ENCODE measurements around the gene GRWD1. TPM values are rescaled to one million over a fixed set of nuclear protein-coding genes. Genes with fewer than 3 reads are reported as not detected.

The GRWD1 gene
- total RNA-seq, 2 donors from 2014 or later = 36.6 to 39.2 TPM

DNA sequence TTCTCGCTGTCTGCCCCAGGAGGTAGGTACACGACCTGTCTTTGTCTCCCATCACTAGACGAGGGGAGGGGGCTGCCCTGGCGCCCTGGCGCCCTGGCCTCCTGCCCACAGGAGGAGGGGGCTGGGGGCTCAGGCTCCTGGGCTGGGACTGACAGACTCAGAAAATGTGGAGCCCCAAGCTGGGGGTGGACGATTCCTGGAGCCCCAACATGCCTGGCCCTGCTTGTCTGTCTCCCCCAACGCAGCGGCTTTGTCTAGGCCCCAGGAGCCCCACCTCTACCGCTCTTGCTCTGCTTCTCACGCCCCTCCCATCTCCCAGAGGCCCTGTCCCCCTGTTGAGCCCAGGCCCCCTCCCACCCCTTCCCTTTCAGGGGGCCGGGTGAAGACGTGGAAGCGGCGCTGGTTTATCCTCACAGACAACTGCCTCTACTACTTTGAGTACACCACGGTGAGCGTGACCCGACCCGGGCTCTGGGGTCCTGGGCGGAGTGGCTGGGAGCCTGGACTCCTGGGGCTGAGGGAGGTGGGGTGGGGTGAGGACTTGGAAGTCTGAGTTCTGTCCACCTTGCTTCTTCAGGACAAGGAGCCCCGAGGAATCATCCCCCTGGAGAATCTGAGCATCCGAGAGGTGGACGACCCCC, 32.0 kb downstream of the GRWD1 start:
- no peaks in the 10 kb centered on the region for H3K9me3 Mint-ChIP-seq
- 92 to 94% methylated on average over 7 to 22 of the region's 22 CpGs for WGBS, 2 experiments (ENCODE audit: insufficient coverage in 1 of 2, insufficient read length in 1 of 2)
- H3K27me3 Mint-ChIP-seq (ENCODE audit: insufficient read depth) = no peaks in the 10 kb centered on the region
- no peak for DNase-seq
- H3K4me3 Mint-ChIP-seq = no peak overlapping the region
- H3K9me3 ChIP-seq (ENCODE audit: control insufficient read depth, low read length) = no peaks in the 10 kb centered on the region
- TF ChIP-seq, protein P1, sequence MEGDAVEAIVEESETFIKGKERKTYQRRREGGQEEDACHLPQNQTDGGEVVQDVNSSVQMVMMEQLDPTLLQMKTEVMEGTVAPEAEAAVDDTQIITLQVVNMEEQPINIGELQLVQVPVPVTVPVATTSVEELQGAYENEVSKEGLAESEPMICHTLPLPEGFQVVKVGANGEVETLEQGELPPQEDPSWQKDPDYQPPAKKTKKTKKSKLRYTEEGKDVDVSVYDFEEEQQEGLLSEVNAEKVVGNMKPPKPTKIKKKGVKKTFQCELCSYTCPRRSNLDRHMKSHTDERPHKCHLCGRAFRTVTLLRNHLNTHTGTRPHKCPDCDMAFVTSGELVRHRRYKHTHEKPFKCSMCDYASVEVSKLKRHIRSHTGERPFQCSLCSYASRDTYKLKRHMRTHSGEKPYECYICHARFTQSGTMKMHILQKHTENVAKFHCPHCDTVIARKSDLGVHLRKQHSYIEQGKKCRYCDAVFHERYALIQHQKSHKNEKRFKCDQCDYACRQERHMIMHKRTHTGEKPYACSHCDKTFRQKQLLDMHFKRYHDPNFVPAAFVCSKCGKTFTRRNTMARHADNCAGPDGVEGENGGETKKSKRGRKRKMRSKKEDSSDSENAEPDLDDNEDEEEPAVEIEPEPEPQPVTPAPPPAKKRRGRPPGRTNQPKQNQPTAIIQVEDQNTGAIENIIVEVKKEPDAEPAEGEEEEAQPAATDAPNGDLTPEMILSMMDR (conservative IDR thresholded peaks at IDR 0.05) = no peak
- H3K27ac ChIP-seq (ENCODE audit: low read depth, low read length) = no peak overlapping the region
- no peak overlapping the region for H3K4me3 ChIP-seq (ENCODE audit: low read length)
- H3K27ac Mint-ChIP-seq = no peak overlapping the region
- no peaks in the 10 kb centered on the region for H3K27me3 ChIP-seq (ENCODE audit: control insufficient read depth, insufficient read depth, low read length, poor library complexity, severe bottlenecking)
- no peaks in the 10 kb centered on the region for H3K4me1 Mint-ChIP-seq
- H3K4me1 ChIP-seq (ENCODE audit: control insufficient read depth, insufficient read depth, low read length) = no peaks in the 10 kb centered on the region
- H3K36me3 Mint-ChIP-seq (ENCODE audit: low read depth) = peaks cover 64% of the 10 kb centered on the region
- peaks cover 75% of the 10 kb centered on the region for H3K36me3 ChIP-seq (ENCODE audit: control insufficient read depth, insufficient read depth, low read length)
- H3K9ac ChIP-seq (ENCODE audit: extremely low read depth, low read length, poor library complexity, severe bottlenecking) = no peak overlapping the region

GRCh38 chr19:48478339-48479256, 32.8 kb downstream of the GRWD1 start:
- H3K9me3 Mint-ChIP-seq = no peaks in the 10 kb centered on the region
- Histone ChIP-seq H3K9ac (ENCODE audit: extremely low read depth, low read length, poor library complexity, severe bottlenecking) (no peak overlapping the region), H3K4me3 (ENCODE audit: low read length) (no peak overlapping the region), H3K36me3 (ENCODE audit: control insufficient read depth, insufficient read depth, low read length) (peaks cover 67% of the 10 kb centered on the region), H3K27ac (ENCODE audit: low read depth, low read length) (no peak overlapping the region), H3K9me3 (ENCODE audit: control insufficient read depth, low read length) (no peaks in the 10 kb centered on the region), H3K4me1 (ENCODE audit: control insufficient read depth, insufficient read depth, low read length) (no peaks in the 10 kb centered on the region), H3K27me3 (ENCODE audit: control insufficient read depth, insufficient read depth, low read length, poor library complexity, severe bottlenecking) (no peaks in the 10 kb centered on the region)
- no peak overlapping the region for H3K27ac Mint-ChIP-seq
- peaks cover 59% of the 10 kb centered on the region for H3K36me3 Mint-ChIP-seq (ENCODE audit: low read depth)
- H3K4me1 Mint-ChIP-seq = no peaks in the 10 kb centered on the region
- H3K27me3 Mint-ChIP-seq (ENCODE audit: insufficient read depth) = no peaks in the 10 kb centered on the region
- TF ChIP-seq, protein P1 (conservative IDR thresholded peaks at IDR 0.05) = no peak
- no peak for DNase-seq
- no peak overlapping the region for H3K4me3 Mint-ChIP-seq
- 93 to 97% methylated on average over 10 to 26 of the region's 29 CpGs for WGBS, 2 experiments (ENCODE audit: insufficient coverage in 1 of 2, insufficient read length in 1 of 2)

DNA sequence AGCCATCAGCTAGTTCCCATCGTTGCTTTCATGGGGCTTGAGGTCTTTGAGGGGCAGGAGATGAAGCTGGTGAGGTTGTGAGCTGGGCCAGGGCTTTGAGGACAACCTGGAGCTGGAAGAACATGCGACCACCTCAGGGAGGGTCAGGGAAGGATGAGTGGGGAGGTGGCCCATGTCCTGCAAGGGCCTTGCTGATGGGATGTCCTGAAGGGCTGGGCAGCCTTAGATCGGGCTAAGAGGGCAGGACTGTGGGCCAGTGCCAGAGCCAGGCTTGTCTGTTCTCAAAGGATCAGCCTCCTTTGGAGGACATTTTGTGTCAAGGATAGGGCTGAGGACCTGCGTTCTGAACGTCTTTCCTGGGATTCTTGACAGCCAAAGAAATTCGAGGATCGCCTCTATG, 33.9 kb downstream of the GRWD1 start:
- H3K9me3 Mint-ChIP-seq = no peaks in the 10 kb centered on the region
- H3K36me3 ChIP-seq (ENCODE audit: control insufficient read depth, insufficient read depth, low read length) = peaks cover 56% of the 10 kb centered on the region
- no peak overlapping the region for H3K9ac ChIP-seq (ENCODE audit: extremely low read depth, low read length, poor library complexity, severe bottlenecking)
- no peaks in the 10 kb centered on the region for H3K4me1 Mint-ChIP-seq
- no peaks in the 10 kb centered on the region for H3K9me3 ChIP-seq (ENCODE audit: control insufficient read depth, low read length)
- H3K27ac Mint-ChIP-seq = no peak overlapping the region
- H3K36me3 Mint-ChIP-seq (ENCODE audit: low read depth) = peaks cover 59% of the 10 kb centered on the region
- no peak overlapping the region for H3K4me3 Mint-ChIP-seq
- no peaks in the 10 kb centered on the region for H3K4me1 ChIP-seq (ENCODE audit: control insufficient read depth, insufficient read depth, low read length)
- no peaks in the 10 kb centered on the region for H3K27me3 Mint-ChIP-seq (ENCODE audit: insufficient read depth)
- DNase-seq = no peak
- TF ChIP-seq, protein P1 (conservative IDR thresholded peaks at IDR 0.05) = no peak
- H3K27me3 ChIP-seq (ENCODE audit: control insufficient read depth, insufficient read depth, low read length, poor library complexity, severe bottlenecking) = no peaks in the 10 kb centered on the region
- no peak overlapping the region for H3K4me3 ChIP-seq (ENCODE audit: low read length)
- H3K27ac ChIP-seq (ENCODE audit: low read depth, low read length) = no peak overlapping the region
- WGBS, 2 experiments (ENCODE audit: insufficient coverage in 1 of 2, insufficient read length in 1 of 2) = 95 to 98% methylated on average over 6 to 7 of the region's 7 CpGs
